ENCODE data around the gene MKX. TPM values are rescaled to one million over a fixed set of nuclear protein-coding genes. Genes with fewer than 3 reads are reported as not detected.

MKX gene
- total and polyA plus RNA-seq, 9 of the 15 experiments (the other 6 are each of a cell fraction or from before 2014, with no cell fraction given) = 0.07 TPM; not detected in 7

- intact Hi-C loops (cut with micrococcal nuclease) = no loop called here
- Histone ChIP-seq H2AFZ (ENCODE audit: low read depth, low read length) (no peak overlapping the region), H3K36me3 (ENCODE audit: control insufficient read depth, insufficient read depth, low read length) (no peaks in the 10 kb centered on the region), H3K4me1 (replicated peaks in 1 of 2; ENCODE audit: control insufficient read depth in 2 of 2, insufficient read depth in 2 of 2, low read length in 2 of 2) (no peaks in the 10 kb centered on the region), H3K4me2 (ENCODE audit: insufficient read depth, low read length) (no peak overlapping the region), H3K4me3 (no peak overlapping the region), H3K9ac (ENCODE audit: insufficient read depth in 1 of 2, low read depth in 2 of 2, low read length in 2 of 2) (no peak overlapping the region), H3K79me2 (ENCODE audit: control insufficient read depth, insufficient read depth, low read length) (no peaks in the 10 kb centered on the region), H3K9me3 (replicated peaks; ENCODE audit: control insufficient read depth, insufficient read depth, low read depth, low read length) (no peaks in the 10 kb centered on the region), H4K20me1 (replicated peaks; ENCODE audit: control insufficient read depth, insufficient read depth, low read length) (no peaks in the 10 kb centered on the region), H3K9me1 (ENCODE audit: control insufficient read depth, insufficient read depth, low read length) (no peaks in the 10 kb centered on the region), H3K27ac (ENCODE audit: extremely low read depth, low read depth, low read length) (no peak overlapping the region), H3K27me3 (ENCODE audit: control insufficient read depth in 2 of 2, insufficient read depth in 2 of 2, low read length in 2 of 2) (peaks cover 10 to 15% of the 10 kb centered on the region in 2 experiments; a peak in 4 of 5 replicates)
- FAIRE-seq (no peak), DNase-seq (ENCODE audit: extremely low read depth in 1 of 4, low spot score in 3 of 4) (no peak), ATAC-seq (no peak)
- in situ Hi-C loops (cut with MboI) = loop anchor here (5.0 to 10.0 kb wide), 2 partner anchors 100 to 208 kb away; no protein-coding TSS in a partner anchor
- CTCF ChIA-PET (ENCODE audit: low intra/inter-chr PET ratio) = interaction anchor here (1.5 to 3.2 kb wide), 2 partner anchors 96 to 286 kb away, joined by 3 to 11 read pairs; no protein-coding TSS in a partner anchor
- TF ChIP-seq CHCHD3 (CRISPR knock-in tag; IDR thresholded peaks at IDR 0.05) = no peak
- 8% methylated on average over 3 of the region's 4 CpGs for WGBS (ENCODE audit: insufficient coverage, low coverage, missing lambda C conversion rate)
- POLR2A ChIA-PET = no interaction called here
- no TSS peak for BruUV-seq (replicated peaks)
Observed at GRCh38 chr10:27655296-27655695, 90.3 kb downstream of the MKX start.

- no peak overlapping the region for H3K9ac ChIP-seq (ENCODE audit: insufficient read depth in 1 of 2, low read depth in 2 of 2, low read length in 2 of 2)
- H3K27ac ChIP-seq (ENCODE audit: extremely low read depth, low read depth, low read length) = no peak overlapping the region
- no peaks in the 10 kb centered on the region for H3K9me3 ChIP-seq (replicated peaks; ENCODE audit: control insufficient read depth, insufficient read depth, low read depth, low read length)
- in situ Hi-C loops (cut with MboI) = loop anchor here (10.0 kb wide), 1 partner anchor 99 kb away; no protein-coding TSS in a partner anchor
- DNase-seq (ENCODE audit: extremely low read depth in 1 of 4, low spot score in 3 of 4) (no peak), ATAC-seq (no peak), FAIRE-seq (no peak)
- no peak for TF ChIP-seq MNT (conservative IDR thresholded peaks at IDR 0.05)
- intact Hi-C loops (cut with micrococcal nuclease) = no loop called here
- POLR2A ChIA-PET = no interaction called here
- H3K4me2 ChIP-seq (ENCODE audit: insufficient read depth, low read length) = no peak overlapping the region
- H2AFZ ChIP-seq (ENCODE audit: low read depth, low read length) = no peak overlapping the region
- H3K27me3 ChIP-seq (ENCODE audit: control insufficient read depth in 2 of 2, insufficient read depth in 2 of 2, low read length in 2 of 2) = peaks cover 5 to 7% of the 10 kb centered on the region in 2 experiments; a peak in 2 of 5 replicates
- CTCF ChIA-PET (ENCODE audit: low intra/inter-chr PET ratio) = interaction anchor here (3.2 kb wide), 1 partner anchor 95 kb away, joined by 11 read pairs; no protein-coding TSS in a partner anchor
- WGBS (ENCODE audit: insufficient coverage, low coverage, missing lambda C conversion rate) = 1% methylated on average over 6 of the region's 6 CpGs
- H4K20me1 ChIP-seq (replicated peaks; ENCODE audit: control insufficient read depth, insufficient read depth, low read length) = no peaks in the 10 kb centered on the region
- no peaks in the 10 kb centered on the region for H3K4me1 ChIP-seq (replicated peaks in 1 of 2; ENCODE audit: control insufficient read depth in 2 of 2, insufficient read depth in 2 of 2, low read length in 2 of 2)
- no peaks in the 10 kb centered on the region for H3K36me3 ChIP-seq (ENCODE audit: control insufficient read depth, insufficient read depth, low read length)
- no TSS peak for BruUV-seq (replicated peaks)
- H3K79me2 ChIP-seq (ENCODE audit: control insufficient read depth, insufficient read depth, low read length) = no peaks in the 10 kb centered on the region
- H3K4me3 ChIP-seq = no peak overlapping the region
- no peaks in the 10 kb centered on the region for H3K9me1 ChIP-seq (ENCODE audit: control insufficient read depth, insufficient read depth, low read length)
Observed at GRCh38 chr10:27654284-27654683, 91.3 kb downstream of the MKX start.
